GM18868 (cell line): Measurements from ENCODE around the gene ATAD3B.
"Not testable (repeated sequence)": the region's sequence is repeated elsewhere in the genome, so short reads cannot be mapped to it uniquely, and the experiment has no call there.

Source experiments
- ATAC-seq: cut with Tn5 transposase; IDR thresholded peaks from one replicate; pipeline ENCODE4 v1.9.1; 2021; ENCODE audit warnings: mild to moderate bottlenecking, moderate library complexity; ENCODE audit not compliant: unreplicated experiment

Gene ATAD3B

DNA sequence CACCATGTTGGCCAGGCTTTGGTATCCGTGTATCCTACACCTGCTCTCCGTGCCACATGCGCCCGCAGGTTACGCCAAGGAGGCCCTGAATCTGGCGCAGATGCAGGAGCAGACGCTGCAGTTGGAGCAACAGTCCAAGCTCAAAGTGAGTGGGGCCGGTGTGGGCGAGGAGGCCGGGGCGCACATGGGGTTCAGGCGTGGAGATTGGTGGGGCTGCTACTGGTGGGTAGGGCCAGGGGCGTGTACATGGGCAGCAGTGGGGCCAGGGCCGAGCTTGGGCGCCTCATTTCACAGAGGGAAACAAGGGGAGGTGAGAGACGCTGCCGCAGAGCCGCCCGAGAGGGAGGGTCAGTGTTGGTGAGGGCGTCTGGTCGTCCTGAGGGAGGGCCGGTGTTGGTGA, 5.6 kb downstream of the ATAD3B start:
- ATAC-seq = no peak

DNA sequence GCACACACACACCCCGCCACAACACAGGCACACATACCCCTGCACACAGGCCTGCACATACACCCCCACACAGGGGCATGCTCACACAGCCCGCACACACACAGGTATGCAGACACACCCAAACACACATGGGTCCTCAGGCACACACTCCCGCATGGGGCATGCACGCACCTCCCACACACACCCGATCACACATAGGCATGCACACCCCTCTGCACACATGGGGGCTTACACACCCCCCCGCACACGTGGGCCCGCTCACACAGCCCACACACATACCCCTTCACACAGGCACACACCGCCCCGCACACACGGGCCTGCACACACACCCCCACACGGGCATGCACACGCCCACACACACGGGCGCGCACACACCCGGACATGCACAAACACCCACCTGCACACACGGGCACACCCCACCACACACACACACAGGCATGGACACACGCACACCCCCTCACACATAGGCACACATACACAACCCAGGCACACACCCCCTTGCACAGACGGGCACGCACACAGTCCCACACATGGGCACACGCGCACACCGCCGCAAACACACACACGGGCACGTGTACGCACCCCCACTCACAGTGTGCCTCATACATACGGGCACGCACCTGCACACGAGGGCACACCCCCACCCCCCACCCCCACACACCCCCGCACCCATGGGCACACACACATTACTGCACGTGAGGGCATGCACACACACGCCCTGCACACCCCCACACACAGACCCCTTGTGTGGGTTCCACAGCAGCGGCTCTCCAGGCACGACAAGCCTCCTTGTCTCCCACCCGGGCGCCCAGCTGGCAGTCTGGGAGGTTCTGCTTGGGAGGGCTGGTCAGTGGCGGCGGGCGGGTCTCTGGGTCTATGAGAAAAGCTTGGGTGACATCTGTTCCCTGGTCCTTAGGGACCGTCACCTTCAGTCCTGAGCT, 8.3 kb downstream of the ATAD3B start:
- ATAC-seq = no peak

DNA sequence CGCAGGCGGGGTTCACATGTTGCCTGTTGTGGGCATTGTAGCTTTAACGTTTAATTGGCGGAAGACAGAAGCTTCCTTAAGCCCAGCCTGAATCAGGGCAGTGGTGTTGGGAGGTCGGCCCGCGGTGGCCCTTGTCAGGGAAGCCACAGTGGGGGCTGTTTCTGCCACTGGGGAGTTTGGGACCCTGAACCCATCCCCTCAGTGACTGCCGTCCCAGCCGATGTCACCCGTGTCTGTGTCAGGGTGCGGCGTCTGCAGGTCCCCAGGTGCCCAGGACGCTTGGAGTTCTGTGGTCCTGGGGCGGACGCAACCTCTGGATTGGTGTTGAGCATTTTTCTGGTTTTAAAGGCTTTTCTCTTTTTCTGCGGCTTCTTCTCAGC, 8.9 kb downstream of the ATAD3B start:
- ATAC-seq = not testable (repeated sequence)

DNA sequence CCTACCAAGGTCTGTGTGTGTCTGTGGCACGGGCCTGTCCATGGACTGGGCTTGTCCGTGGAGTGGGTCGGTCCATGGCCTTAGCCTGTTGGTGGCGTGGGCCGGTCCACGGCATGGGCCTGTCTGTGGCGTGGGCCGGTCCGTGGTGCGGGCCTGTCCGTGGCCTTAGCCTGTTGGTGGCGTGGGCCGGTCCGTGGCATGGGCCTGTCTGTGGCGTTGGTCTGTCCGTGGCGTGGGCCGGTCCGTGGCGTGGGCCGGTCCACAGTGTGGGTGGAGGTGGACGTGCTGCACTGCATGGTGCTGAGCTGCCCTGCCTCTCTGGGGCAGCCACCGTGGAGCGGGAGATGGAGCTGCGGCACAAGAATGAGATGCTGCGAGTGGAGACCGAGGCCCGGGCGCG, 10.2 kb downstream of the ATAD3B start:
- ATAC-seq = not testable (repeated sequence)

DNA sequence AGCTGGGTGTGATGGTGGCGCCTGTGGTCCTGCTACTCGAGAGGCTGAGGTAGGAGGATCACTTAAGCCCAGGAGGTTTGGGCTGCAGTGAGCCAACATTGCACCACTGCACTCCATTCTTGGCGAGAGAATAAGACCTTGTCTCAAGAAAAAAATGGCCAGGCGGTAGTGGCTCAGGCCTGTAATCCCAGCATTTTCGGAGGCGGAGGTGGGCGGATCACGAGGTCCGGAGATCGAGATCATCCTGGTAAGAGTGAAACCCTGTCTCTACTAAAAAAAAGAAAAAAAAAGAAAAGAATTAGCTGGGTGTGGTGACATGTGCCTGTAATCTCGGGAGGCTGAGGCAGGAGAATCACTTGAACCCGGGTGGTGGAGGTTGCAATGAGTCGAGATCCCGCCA, 11.3 kb downstream of the ATAD3B start:
- no peak for ATAC-seq

DNA sequence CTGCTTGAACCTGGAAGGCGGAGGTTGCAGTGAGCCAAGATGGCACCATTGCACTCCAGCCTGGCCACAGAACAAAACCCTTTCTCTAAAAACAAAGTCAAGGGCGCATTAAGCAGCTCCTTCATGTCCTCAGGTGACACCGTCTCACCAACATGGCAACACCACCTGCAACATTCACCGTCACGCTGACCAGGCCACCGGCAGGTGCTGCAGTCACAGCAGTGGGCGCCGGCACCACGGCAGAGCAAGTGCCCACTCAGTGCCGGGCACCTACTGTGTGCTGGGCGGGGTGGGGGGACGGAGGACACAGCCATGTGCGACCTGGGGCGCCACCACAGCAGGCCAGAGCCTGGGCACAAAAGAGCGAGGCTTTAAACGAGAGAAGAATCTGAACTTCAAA, 12.1 kb downstream of the ATAD3B start:
- no peak for ATAC-seq

DNA sequence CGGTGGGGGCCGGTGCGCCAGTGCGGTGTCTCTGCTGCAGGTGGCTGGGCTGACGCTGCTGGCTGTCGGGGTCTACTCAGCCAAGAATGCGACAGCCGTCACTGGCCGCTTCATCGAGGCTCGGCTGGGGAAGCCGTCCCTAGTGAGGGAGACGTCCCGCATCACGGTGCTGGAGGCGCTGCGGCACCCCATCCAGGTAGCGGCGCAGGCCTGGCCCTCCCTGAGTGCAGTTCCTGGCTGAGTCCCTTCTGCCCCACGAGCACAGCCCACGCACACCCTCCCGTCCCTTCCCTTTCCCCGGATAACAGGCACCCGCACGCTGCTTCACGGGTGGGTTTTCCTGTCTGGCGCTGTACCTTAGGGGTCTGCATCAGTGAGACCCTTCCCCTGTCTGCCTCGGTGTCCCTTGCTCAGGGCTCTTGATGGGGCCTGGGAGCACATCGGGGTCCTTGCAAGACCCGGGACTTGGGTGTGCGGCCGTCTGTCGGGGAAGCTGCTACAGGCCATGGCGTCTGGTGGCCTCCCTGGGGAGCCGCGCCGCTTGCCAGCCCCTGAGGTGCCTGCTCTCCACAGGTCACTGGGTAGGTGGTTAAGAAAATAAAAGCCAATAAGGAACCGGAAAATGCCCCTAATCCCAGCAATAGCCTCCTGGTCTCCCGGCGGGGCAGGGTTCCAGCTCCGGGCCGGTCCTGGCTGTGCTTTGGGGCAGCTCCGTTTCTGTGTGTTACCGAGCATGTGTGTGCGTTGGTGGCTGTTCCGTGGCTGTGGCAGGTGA, 13.6 kb downstream of the ATAD3B start:
- not testable (repeated sequence) for ATAC-seq

DNA sequence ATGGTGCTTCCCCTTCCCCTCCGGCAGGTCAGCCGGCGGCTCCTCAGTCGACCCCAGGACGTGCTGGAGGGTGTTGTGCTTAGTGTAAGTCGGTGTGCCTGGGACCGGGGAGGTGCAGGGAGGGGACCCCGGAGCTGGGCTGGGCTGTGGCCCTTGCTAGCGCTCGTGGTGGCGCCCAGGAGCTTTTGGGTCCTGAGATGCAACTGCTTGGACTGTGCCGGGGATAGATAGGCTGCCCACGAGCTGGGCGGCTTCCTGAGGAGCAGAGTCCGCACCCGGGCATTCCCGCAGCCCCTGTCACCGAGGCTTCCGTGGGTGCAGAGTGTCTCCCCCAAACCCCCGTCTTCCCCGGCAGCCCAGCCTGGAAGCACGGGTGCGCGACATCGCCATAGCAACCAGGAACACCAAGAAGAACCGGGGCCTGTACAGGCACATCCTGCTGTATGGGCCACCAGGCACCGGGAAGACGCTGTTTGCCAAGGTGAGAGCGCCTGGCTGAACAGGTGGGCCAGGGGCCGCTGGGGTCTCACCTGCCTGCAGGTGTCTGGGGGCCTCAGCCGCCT, 14.3 kb downstream of the ATAD3B start:
- not testable (repeated sequence) for ATAC-seq

DNA sequence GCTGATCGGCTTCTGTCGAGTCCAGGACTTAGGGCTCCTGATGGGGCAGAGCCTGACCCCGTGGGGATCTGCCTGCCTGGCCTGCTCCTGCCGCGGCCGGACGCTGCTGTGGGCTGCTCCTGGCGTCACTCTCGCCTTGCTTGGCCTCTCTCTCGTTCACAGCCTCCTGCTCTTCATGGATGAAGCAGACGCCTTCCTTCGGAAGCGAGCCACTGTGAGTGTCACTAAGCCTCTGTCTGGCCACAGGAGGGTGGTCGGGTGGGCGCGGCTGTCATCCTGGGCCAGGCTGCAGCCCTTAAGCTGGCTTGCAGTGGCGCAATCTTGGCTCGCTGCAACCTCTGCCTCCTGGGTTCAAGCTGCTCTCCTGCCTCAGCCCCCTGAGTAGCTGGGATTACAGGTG, 16.1 kb downstream of the ATAD3B start:
- ATAC-seq = no peak

DNA sequence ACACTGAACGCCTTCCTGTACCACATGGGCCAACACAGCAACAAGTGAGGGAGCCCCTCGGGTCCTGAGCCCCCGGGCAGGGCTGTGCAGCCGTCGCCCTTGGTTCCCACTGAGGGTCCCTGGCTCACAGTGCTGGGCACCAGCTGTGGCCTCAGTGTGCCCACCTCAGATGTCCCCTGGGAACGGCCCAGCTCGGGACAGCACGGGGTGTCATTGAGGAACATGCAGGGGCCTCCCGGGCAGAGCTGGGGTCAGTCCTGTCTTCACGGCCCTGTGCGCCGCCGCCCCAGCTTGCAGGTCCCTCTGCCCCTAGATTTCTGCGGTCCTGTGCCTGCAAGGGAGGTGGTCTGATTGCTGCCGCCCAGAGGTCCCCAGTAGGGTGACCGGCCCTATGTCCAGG, 17.7 kb downstream of the ATAD3B start:
- no peak for ATAC-seq

DNA sequence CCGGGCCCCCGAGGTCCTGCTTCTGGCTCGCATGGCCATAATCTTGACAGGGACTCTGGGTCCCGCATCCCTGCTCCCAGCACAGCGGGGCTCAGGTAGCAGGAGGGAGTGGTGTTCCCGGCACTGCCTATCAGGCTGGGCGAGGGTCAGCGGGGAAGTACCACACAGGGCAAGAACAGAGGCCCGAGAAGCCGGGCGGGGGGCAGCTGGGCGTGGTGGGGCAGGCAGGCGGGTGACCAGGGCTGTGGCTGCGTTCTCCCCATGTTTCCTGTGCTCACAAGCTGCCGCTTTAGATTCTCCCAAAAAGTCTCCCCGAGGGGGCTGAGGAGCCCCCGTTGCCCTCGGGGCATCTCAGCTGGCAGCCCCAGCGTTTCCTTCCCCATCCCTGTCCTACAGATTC, 18.3 kb downstream of the ATAD3B start:
- ATAC-seq = no peak

DNA sequence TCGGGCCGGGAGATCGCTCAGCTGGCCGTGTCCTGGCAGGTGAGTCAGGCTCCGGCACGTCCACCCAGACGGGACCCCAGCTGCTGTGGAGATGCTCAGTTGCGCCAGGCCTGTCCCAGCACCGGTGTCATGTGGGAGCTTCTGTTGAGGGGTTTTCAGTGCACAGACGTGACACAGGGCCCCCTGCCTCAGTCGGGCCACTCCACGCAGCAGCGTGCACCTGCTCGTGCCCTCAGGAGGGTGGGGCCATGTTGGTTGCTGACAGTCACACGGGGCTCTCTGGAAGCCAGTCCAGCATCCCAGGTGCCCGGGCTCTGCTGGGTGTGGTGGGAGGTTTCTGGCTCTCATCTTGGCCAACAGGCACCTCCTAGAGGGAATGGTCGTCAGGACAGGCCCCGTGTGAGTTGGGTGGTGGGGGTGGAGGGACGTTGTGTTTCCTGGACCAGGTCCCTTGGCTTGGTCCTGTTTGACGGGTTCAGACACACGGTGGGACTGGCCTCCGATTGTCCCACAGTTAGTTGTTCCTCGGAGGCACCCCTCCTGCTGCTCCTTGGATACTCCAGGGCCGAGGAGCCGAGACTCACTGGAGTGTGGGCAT, 19.2 kb downstream of the ATAD3B start:
- no peak for ATAC-seq

DNA sequence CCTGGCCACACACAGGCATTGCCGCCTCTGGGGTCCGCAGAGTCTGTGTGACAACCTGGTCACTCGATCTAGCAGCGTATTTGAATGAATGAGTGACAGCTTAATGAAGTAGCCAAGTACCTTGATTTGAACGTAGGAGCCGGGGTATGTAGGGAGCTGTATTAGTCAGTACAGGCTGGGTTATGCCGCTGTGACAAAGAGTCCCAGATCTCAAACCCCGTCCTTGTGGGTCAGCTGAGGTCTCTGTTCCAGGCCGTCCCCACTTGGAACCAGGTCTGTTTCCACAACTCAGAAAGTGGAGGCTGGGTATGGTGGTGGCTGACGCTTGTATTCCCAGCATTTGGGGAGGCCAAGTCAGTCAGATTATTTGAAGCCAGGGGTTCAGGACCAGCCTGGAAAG, 20.0 kb downstream of the ATAD3B start:
- no peak for ATAC-seq

DNA sequence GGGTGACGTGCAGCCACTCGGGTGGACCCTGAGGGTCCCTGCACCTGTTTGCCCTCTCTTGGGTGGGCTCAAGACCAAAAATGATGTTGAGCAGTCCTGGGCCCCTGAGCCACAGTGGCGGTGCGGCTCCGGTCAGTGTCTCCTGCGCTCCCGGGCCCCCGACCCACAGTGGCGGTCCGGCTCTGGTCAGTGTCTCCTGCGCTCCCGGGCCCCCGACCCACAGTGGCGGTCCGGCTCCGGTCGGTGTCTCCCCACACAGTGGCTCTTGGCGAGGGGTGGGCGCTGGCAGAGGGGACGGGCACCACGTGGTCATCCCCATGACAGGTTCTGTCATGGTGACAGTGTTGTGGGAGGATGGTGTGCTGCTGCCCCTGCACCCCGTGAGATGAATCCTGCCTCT, 22.7 kb downstream of the ATAD3B start:
- not testable (repeated sequence) for ATAC-seq

DNA sequence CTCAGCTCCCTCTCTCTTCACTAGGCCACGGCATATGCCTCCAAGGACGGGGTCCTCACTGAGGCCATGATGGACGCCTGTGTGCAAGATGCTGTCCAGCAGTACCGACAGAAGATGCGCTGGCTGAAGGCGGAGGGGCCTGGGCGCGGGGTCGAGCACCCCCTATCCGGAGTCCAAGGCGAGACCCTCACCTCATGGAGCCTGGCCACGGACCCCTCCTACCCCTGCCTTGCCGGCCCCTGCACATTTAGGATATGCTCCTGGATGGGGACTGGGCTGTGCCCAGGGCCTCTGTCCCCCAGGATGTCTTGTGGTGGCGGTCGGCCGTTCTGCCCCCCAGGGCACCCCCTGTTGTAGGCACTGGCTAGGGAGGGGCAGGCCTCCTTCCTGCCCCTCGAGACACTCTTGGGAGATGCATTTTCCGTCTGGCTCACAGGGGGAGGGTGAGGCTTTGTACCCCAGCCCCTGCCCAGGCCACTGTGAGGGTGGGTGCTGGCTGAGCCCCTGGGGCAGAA, 24.0 kb downstream of the ATAD3B start:
- not testable (repeated sequence) for ATAC-seq

DNA sequence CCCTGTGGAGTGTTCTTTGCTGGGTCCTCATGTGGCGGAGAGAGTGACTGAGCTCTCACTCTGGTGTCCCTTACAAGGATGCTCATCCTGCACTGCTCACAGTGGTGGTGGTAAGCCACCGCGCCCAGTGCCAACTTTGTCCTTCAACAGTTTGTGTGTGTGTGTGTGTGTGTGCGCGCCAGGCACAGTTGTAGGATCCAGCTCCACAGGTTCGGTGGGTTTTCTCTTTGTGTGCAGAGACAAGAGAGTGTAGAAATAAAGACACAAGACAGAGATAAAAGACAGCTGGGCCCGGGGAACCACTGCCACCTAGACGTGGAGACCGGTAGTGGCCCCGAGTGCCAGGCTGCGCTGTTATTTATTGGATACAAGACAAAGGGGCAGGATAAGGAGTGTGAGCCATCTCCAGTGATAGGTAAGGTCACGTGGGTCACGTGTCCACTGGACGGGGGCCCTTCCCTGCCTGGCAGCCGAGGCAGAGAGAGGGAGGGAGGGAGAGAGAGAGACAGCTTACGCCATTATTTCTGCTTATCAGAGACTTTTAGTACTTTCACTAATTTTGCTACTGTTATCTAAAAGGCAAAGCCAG, 33.3 kb downstream of the ATAD3B start:
- ATAC-seq = not testable (repeated sequence)

DNA sequence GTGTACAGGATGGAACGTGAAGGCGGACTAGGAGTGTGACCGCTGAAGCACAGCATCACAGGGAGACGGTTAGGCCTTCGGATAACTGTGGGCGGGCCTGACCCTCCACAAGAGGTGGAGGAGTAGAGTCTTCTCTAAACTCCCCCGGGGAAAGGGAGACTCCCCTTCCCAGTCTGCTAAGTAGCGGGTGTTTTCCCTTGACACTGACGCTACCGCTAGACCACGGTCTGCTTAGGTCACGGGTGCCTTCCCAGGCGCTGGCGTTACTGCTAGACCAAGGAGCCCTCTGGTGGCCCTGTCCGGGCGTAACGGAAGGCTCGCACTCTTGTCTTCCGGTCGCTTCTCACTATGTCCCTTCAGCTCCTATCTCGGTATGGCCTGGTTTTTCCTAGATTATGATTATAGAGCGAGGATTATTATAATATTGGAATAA, 33.8 kb downstream of the ATAD3B start:
- peak; percentile 46 for ATAC-seq

DNA sequence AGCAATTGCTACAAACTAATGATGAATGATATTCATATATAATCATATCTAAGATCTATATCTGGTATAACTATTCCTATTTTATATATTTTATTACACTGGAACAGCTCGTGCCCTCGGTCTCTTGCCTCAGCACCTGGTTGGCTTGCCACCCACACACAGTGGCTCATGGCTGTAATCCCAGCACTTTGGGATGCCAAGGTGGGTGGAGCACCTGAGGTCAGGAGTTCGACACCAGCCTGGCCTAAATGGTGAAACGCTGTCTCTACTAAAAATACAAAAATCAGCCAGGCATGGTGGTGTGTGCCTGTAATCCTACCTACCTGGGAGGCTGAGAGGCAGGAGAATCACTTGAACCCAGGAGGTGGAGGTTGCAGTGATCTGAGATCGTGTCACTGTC, 34.2 kb downstream of the ATAD3B start:
- not testable (repeated sequence) for ATAC-seq

DNA sequence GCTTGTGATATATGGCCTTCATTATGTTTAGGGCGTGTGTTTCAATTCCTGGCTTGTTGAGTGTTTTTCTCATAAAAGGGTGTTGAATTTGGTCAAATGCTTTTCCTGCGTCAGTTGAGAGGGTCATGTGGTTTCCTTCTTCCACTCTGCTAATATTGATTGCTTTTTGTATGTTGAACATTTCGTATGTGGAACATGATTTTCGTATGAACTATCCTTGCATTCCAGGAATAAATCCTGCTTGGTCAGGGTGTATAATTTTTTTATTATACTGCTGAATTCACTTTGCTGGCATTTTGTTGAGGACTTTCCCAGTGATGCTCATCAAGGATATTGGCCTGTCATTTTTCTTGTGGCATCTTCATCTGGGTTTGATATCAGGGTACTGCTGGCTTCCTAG, 35.7 kb downstream of the ATAD3B start:
- ATAC-seq = no peak

DNA sequence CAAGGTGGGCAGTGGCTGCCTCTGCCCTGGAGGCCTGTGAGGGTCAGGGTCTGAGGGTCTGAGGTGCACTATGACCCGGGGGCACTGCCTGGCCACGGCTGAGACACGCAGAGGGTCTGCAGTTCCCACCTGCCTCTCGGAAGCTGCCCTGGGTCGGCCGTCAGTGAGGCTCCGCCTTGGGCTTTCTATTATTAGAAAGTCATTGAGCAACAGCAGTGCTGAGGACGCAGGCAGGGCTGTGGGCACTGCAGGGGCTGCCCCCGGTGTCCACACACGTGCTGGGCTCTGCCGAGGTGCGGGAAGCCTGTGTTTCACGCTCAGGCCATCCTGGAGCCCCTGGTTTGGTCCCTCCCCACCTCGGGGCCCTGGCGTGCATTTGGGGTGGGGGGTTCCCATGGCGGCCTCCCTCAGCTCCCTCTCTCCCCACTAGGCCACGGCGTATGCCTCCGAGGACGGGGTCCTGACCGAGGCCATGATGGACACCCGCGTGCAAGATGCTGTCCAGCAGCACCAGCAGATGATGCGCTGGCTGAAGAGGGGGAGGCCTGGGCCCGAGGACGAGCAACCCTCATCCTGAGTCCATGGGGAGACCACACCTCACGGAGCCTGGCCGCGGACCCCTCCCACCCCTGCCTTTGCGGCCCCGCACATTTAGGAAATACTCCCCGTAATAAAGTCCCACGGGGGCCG, 37.4 kb downstream of the ATAD3B start:
- ATAC-seq = not testable (repeated sequence)
